NCI-H1436 treated with DMSO at 0.1 percent for 48 hours (cell line): Measurements from ENCODE around the gene EYS.

ENCODE experiments used
- DNase-seq: peaks from one replicate; lab custom pipeline; 2025; lab: John Stamatoyannopoulos, UW

The EYS gene

DNA sequence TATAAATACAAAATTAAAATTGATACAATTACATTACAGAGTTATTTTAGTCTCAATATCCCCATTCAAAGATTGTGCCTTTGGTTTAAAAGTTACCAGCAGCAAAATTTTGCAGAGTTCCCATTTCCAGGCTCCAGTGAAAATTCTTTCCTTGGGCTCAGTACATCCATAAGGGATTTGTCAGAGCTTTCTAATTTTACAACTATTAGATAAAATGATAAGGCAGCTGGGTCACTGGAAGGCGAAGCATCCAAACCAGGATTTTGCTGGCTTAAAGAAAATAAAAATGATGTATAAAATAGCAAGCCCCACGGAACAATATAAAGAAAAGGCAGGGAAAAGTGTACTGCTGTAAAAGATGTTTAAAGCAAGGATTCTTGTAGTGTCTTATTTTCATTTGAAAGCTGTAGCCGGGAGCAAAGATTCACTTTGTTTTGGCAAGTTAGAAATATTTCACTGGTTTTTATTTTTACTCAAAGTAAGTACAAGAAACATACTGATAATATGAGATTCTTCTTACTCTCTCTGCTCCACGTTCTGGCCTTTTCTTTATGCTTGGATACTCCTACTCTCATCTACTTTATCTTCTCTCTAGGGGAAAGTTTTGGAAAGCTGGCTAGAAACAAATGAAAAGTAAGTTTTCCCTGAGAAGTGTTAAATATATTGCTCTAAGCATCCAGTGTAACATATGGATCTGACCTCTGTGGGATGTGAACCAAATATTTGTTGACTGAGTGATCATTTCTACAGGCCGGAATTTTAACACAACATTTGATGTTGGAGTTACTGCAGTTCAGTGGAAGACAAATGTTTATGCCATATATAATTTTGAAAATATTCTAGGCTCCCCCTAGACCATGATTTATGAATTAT lies 1583.0 kb downstream of the EYS start:
- no peak for DNase-seq

- DNase-seq, result no peak
Measured at GRCh38 chr6:64122712-64123375, 1584.2 kb downstream of the EYS start.

- DNase-seq, result no peak
Measured at GRCh38 chr6:64121011-64121565, 1585.9 kb downstream of the EYS start.

GRCh38 chr6:64113704-64114103 lies 1593.3 kb downstream of the EYS start:
- no peak for DNase-seq

DNA sequence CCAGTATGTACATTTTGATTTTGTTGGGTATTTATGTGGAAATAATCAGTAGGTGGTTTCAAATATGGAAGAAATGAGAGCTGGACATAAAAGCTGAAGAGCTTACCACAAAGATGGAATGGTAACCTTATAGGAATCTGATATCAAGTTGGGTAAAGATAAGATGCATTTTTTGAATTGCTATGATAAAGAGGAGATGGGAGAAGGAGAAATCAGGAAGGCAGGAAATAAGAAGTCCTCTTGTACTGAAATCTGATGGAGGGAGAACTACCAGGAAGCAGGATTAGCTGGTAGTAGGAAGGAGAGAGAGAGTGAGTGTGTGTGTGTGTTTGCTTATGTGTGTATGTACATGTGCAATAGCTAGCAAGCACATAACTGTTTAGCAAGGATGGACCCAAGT lies 1603.0 kb downstream of the EYS start:
- DNase-seq, result no peak

GRCh38 chr6:64103480-64103879 lies 1603.5 kb downstream of the EYS start:
- no peak for DNase-seq

DNA sequence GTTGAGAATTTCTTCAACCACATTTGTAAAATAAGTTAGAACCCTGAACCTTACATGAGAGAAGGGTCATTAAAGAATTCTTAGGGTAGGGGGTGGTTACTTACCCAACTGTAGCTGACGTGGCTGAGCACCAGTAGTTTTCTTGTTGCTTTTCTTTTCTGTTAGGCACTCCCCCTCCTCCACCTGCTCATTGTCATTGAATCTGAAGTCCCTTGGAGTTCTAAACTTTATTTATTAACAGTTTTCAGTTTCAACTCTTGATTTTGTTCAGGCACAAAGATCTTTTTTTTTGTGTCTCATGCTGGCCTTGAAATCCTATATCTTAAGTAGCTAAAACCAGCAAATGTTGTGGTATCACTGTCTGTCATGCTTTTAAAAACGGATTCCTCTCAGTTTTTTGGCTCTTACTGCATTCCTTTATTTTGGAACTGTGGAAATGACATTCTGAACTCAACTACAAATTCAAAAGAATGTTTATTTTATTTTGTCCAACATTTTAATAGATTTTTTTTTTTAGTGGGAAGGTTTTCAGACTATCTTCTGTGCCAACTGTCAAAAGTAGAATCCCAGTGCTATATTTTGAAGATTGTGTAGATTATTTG lies 1606.2 kb downstream of the EYS start:
- DNase-seq, result no peak

DNA sequence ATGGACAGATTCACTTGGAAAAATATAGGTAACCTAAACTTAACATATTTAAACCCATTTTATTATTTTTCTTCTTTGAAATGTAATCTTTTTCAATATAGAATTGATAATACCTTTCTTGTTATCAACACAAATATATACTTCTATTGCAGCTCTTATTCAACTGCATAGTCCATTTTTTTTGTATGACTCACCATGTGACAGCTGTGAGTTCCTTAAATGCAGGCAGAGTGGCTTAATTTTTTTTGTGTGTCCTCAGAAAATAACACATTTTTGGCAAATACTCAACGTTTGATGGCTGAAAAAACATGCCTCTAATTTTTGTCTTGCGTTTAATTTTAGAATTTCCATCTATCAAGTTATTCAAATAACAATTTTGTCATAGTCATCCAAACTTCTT lies 1616.7 kb downstream of the EYS start:
- DNase-seq, result no peak

DNA sequence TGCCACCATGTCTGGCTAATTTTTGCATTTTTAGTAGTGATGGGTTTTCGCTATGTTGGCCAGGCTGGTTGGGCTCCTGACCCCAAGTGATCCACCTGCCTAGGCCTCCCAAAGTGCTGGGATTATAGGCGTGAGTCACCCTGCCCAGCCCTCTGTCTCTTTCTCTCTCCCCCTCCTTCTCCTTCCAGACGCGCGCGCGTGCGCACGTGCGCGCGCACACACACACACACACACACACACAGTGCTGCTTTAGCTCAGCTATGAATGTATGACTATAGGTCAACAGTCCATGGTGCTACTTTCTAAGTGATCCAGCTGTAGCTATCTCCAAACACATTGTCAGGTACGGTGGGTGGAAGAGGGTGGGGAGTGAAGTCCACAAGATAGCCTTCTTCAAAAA lies 1621.9 kb downstream of the EYS start:
- no peak for DNase-seq

DNA sequence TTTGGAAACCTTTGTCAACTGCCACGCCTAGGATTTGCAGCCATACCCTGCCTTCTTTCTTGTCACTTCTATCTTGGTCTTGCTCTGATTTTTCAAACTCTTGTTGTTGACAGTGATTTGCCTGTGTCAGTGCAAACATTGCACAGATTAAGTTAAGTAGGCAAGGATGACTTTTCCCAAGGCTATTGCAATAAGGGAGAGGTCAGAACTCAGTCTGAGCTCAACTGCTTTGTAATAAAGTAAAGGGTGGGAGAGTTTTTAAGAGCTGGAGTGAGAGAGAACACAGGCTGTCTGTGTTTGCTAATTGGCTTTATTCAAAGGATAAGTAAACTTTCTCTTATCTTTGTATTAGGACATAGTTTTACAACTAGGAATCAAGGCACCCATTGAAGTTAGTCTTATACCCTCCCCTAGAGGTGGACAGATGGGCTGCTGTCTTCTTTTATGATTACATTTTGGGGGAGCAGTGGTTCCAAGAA lies 1622.8 kb downstream of the EYS start:
- no peak for DNase-seq

DNA sequence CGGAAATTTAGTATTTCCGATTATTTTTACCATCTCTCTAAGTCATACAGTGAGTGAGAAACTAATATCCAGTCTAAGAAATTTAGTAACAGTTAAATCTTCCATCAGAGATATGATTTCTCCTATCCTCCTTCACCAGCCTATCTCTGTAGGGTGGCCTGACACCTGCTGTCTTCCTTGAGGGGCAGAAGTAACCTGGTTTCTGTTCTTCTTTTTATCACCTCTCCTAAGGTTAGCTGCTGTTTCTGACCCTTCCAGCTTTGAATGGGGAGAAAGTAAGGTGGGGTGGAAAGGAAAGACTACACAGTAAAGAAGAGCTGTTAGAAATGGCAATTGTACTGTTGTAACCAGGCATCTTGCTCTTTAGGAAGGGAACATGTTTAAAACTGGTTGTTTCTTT lies 1623.8 kb downstream of the EYS start:
- no peak for DNase-seq

DNA sequence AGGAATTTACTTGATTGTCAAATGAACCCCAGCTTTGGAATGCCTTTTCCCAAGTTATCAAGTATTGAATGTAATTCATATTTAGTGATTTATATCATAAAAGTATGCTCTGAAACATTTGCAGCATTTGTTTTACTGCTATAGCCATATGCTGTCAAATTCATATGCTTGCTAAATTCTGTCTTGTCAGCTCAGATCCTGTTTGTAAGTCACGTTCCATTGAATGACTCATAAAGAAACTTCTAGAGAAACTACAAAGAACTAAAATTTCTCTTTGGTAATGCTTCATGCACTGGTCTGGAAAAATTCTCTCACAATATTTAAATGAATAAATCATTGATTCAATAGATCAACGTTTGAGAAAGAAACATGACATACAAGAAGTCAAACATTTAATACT lies 1625.6 kb downstream of the EYS start:
- DNase-seq, result no peak

DNA sequence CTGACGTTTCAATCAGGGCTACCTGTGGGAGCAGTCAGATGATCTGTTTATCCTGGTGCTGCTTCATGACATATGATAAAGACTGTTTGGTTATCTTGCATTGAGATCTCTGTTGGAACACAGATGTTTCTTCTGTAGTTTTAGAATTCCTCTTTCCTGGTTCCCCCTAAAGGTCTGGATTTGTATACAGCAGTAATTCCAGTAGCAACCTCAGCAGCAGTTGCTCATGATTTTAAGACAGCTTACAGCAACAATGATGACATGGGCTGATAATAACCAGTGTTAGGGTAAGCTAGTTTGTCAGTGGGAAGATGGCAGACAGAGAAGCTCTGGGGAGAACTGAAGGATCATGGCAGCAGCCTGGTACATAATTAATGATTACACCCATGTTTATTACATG lies 1632.0 kb downstream of the EYS start:
- no peak for DNase-seq

DNA sequence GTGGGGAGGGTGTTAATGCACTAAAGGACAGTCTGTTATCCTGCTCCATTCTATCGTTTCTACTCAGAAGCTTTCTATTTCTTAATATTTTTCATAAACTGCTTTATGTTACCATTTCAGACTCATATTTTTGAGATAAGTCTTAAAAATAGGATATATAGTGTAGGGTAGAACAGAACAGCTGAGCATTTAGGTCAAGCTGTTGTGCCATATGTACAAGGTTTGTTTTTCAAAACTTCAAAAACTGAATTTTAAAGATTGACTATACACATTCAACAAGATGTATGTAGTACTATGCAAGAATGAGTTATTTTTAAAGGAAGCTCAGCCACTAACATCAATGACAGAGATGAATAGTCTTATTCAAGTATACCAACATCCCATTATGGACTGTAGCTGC lies 1634.3 kb downstream of the EYS start:
- no peak for DNase-seq

GRCh38 chr6:64064919-64065318 lies 1642.1 kb downstream of the EYS start:
- no peak for DNase-seq

DNA sequence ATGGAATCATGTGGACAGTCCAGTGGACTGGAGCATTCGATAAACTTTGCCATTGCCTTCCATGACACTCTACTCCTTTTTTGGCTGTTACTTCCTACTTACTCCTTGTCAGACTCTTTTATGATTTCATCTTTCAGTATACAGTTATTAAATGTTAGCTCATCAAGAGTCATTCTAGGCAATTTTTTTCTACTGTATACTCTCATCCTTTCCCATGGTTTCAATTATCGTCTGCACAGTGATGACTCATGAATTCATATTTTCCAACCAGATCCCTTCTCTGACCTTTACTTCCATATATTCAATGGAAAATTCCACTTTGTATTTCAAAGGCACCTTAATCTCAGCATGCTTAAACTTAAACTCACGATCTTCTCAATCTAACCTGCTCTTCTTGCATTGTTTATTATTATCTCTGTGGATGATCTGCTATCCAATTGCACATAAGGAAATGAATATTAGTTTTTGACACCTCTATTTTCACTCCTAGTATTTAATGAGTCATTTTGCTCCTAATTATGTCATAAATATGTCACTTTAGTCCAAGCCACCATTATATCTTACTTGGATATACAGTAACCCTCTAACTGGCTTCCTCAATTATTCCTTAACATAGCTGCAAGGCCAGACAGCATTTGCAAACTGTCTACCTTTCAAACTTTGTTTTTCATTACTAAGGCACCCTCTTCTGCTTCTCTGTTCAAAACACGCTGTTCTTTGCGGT lies 1643.9 kb downstream of the EYS start:
- no peak for DNase-seq

- no peak for DNase-seq
Measured at GRCh38 chr6:64054861-64055260, 1652.2 kb downstream of the EYS start.

GRCh38 chr6:64050590-64050989 lies 1656.4 kb downstream of the EYS start:
- DNase-seq, result no peak

- DNase-seq, result no peak
Measured at GRCh38 chr6:64049736-64050135, 1657.3 kb downstream of the EYS start.

GRCh38 chr6:64046746-64047208 lies 1660.2 kb downstream of the EYS start:
- no peak for DNase-seq

GRCh38 chr6:64041373-64041772 lies 1665.7 kb downstream of the EYS start:
- no peak for DNase-seq

GRCh38 chr6:64040113-64040512 lies 1666.9 kb downstream of the EYS start:
- no peak for DNase-seq
